Ishikawa (cell line): ENCODE measurements around the gene RFX6.

Experiments used
- EP300 ChIP-seq: IDR thresholded peaks from 2 replicates; pipeline ENCODE4 v1.6.1; 2012; ENCODE audit warnings: borderline replicate concordance
- RAD21 ChIP-seq: IDR thresholded peaks from 2 replicates; pipeline ENCODE4 v1.6.1; 2012; ENCODE audit warnings: low read depth
- TAF1 ChIP-seq: IDR thresholded peaks from 2 replicates; pipeline ENCODE4 v1.6.1; 2012; ENCODE audit warnings: low read depth, mild to moderate bottlenecking
- TCF12 ChIP-seq: IDR thresholded peaks from 2 replicates; pipeline ENCODE4 v1.6.1; 2012; ENCODE audit warnings: low read depth
- TEAD4 ChIP-seq: IDR thresholded peaks from 2 replicates; pipeline ENCODE4 v1.6.1; 2012
- TF ChIP-seq, protein P1 (sequence below): IDR thresholded peaks from 2 replicates; pipeline ENCODE4 v1.6.1; 2012; ENCODE audit warnings: low read depth, mild to moderate bottlenecking

DNA sequence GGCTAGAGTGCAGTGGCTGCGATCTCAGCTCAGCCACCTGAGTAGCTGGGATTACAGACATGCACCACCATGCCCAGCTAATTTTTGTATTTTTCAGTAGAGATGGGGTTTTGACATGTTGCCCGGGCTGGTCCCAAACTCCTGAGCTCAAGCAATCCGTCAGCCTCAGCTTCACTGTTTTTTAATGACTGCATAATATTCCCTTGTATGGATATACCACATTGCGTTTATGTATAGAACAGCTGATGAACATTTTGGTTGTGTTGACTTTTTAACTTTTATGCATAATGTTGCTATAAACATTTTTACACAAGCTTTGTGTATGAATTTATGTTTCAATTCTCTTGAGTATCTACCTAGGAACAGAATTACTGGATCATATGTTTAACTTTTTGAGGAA is 4.3 kb upstream of the RFX6 start:
- no peak for TF ChIP-seq EP300
- TF ChIP-seq, protein P1, sequence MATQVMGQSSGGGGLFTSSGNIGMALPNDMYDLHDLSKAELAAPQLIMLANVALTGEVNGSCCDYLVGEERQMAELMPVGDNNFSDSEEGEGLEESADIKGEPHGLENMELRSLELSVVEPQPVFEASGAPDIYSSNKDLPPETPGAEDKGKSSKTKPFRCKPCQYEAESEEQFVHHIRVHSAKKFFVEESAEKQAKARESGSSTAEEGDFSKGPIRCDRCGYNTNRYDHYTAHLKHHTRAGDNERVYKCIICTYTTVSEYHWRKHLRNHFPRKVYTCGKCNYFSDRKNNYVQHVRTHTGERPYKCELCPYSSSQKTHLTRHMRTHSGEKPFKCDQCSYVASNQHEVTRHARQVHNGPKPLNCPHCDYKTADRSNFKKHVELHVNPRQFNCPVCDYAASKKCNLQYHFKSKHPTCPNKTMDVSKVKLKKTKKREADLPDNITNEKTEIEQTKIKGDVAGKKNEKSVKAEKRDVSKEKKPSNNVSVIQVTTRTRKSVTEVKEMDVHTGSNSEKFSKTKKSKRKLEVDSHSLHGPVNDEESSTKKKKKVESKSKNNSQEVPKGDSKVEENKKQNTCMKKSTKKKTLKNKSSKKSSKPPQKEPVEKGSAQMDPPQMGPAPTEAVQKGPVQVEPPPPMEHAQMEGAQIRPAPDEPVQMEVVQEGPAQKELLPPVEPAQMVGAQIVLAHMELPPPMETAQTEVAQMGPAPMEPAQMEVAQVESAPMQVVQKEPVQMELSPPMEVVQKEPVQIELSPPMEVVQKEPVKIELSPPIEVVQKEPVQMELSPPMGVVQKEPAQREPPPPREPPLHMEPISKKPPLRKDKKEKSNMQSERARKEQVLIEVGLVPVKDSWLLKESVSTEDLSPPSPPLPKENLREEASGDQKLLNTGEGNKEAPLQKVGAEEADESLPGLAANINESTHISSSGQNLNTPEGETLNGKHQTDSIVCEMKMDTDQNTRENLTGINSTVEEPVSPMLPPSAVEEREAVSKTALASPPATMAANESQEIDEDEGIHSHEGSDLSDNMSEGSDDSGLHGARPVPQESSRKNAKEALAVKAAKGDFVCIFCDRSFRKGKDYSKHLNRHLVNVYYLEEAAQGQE: no peak
- TF ChIP-seq TEAD4: no peak
- TF ChIP-seq TAF1: no peak
- TF ChIP-seq TCF12: no peak
- no peak for TF ChIP-seq RAD21
